Measurements from ENCODE around the gene LTBP2.

LTBP2 gene

DNA sequence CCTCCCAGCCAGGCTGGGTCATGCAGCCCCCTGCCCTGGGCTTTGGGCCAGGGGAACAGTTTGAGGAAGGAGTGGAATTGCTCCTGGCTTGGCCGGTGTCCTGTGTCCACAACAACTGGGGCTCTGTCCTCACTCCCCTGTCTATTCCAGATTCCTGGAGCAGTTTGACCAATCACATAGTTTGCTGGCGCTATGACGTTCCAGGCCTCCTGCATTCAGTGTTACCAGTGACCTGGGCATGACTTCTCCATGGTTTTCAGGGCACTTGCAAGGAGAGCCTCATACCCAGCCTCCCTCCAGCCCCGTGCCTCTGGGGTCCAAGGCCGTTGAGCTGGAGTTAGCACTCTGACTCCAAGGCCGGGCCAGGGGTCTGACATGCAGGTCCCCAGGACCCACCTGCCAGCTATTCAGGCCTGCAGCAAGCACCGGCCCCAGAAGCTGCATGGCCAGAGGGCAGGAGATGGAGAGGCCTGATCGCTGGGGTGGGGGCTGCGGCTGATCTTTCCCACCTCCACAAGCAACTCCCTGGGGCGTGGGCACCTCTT is 84.2 kb downstream of the LTBP2 start:
- TF ChIP-seq, protein P1, sequence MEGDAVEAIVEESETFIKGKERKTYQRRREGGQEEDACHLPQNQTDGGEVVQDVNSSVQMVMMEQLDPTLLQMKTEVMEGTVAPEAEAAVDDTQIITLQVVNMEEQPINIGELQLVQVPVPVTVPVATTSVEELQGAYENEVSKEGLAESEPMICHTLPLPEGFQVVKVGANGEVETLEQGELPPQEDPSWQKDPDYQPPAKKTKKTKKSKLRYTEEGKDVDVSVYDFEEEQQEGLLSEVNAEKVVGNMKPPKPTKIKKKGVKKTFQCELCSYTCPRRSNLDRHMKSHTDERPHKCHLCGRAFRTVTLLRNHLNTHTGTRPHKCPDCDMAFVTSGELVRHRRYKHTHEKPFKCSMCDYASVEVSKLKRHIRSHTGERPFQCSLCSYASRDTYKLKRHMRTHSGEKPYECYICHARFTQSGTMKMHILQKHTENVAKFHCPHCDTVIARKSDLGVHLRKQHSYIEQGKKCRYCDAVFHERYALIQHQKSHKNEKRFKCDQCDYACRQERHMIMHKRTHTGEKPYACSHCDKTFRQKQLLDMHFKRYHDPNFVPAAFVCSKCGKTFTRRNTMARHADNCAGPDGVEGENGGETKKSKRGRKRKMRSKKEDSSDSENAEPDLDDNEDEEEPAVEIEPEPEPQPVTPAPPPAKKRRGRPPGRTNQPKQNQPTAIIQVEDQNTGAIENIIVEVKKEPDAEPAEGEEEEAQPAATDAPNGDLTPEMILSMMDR (IDR thresholded peaks at IDR 0.05; ENCODE audit: borderline replicate concordance, insufficient read depth, low read depth, low read length) = no peak
- H3K4me3 ChIP-seq (ENCODE audit: low read depth, low read length) = no peak overlapping the region

GRCh38 chr14:74526854-74527585 is 85.0 kb downstream of the LTBP2 start:
- H3K4me3 ChIP-seq (ENCODE audit: low read depth, low read length) = no peak overlapping the region
- TF ChIP-seq, protein P1 (IDR thresholded peaks at IDR 0.05; ENCODE audit: borderline replicate concordance, insufficient read depth, low read depth, low read length) = no peak

DNA sequence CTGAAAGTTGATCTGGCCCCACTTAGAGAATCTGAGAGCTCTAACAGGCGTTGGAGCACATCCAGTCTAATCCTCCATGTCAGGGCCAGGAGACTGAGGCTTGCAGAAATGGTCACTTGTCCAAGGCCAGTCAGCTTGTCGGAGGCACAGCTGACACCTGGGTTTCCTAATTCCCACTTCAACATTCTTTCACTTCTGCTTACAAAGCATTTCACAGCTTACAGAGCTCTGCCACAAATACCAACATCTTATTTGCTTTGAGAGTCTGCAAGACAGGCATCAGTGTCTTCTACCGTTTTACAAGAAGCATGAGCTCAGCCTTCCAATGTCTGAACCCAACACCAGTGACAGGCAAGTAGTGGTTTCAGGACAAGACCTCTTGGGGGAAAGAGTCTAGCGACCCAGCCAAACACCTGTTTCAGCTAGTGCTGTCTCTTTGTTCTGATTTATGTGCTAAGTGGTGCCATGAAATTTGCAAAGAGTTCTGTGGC is 86.6 kb downstream of the LTBP2 start:
- H3K4me3 ChIP-seq (ENCODE audit: low read depth, low read length) = no peak overlapping the region
- TF ChIP-seq, protein P1 (IDR thresholded peaks at IDR 0.05; ENCODE audit: borderline replicate concordance, insufficient read depth, low read depth, low read length) = no peak

DNA sequence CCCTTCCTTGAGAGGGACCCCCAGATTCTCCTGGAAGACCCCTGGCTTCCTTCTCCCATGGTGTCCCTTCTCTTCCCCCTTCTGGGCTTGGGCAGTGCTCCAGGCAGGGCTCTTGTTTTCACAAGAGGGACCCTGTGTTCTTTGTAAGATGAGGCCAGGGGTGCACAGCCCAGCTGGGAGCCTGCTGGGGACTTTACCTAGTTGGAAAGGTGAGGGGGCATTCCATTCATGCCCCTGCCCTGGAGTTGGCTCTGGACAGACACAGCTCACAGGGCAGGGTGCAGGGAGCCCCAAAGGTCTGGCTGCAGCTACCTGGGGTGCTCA is 87.3 kb downstream of the LTBP2 start:
- TF ChIP-seq, protein P1 (IDR thresholded peaks at IDR 0.05; ENCODE audit: borderline replicate concordance, insufficient read depth, low read depth, low read length) = no peak
- H3K4me3 ChIP-seq (ENCODE audit: low read depth, low read length) = no peak overlapping the region

GRCh38 chr14:74524076-74524811 is 87.8 kb downstream of the LTBP2 start:
- H3K4me3 ChIP-seq (ENCODE audit: low read depth, low read length) = no peak overlapping the region
- TF ChIP-seq, protein P1 (IDR thresholded peaks at IDR 0.05; ENCODE audit: borderline replicate concordance, insufficient read depth, low read depth, low read length) = no peak

- TF ChIP-seq, protein P1 (IDR thresholded peaks at IDR 0.05; ENCODE audit: borderline replicate concordance, insufficient read depth, low read depth, low read length) = no peak
Measured at GRCh38 chr14:74522740-74523139, 89.3 kb downstream of the LTBP2 start.

More at GRCh38 chr14:74522740-74523139, 89.3 kb downstream of the LTBP2 start:
- no peak overlapping the region for H3K4me3 ChIP-seq (ENCODE audit: low read depth, low read length)
